ENCODE results near the gene METRN.

GRCh38 chr16:714079-714478 lies 839 bp upstream of the METRN start:
- TF ChIP-seq POLR2AphosphoS5 (IDR thresholded peaks at IDR 0.05; ENCODE audit: low read depth, low read length) (no peak), POLR2A (IDR thresholded peaks at IDR 0.05; ENCODE audit: low read depth, low read length) (no peak), TAF1 (IDR thresholded peaks at IDR 0.05; ENCODE audit: borderline replicate concordance, low read depth, low read length) (no peak)

Data from GM12892 (cell line).